ENCODE measurements around the gene PDP2. TPM values are rescaled to one million over a fixed set of nuclear protein-coding genes. Genes with fewer than 3 reads are reported as not detected.

The PDP2 gene
- total and polyA plus RNA-seq, 12 donors: 1.2 to 5.7 (median 3.5) TPM

GRCh38 chr16:66889622-66890021 is 9.3 kb downstream of the PDP2 start:
- WGBS, 2 donors: 45 to 54% methylated on average over 4 of the region's 4 CpGs
- H3K27me3 ChIP-seq: no peaks in the 10 kb centered on the region
- intact Hi-C loops (cut with DNase I): loop anchor here in 1 of 10 donors (10.0 kb wide), 1 partner anchor 65 kb away; no protein-coding TSS in a partner anchor
- no peak overlapping the region for H3K27ac ChIP-seq
- H3K9me3 ChIP-seq: no peaks in the 10 kb centered on the region
- no peak for DNase-seq
- TF ChIP-seq, protein P1, sequence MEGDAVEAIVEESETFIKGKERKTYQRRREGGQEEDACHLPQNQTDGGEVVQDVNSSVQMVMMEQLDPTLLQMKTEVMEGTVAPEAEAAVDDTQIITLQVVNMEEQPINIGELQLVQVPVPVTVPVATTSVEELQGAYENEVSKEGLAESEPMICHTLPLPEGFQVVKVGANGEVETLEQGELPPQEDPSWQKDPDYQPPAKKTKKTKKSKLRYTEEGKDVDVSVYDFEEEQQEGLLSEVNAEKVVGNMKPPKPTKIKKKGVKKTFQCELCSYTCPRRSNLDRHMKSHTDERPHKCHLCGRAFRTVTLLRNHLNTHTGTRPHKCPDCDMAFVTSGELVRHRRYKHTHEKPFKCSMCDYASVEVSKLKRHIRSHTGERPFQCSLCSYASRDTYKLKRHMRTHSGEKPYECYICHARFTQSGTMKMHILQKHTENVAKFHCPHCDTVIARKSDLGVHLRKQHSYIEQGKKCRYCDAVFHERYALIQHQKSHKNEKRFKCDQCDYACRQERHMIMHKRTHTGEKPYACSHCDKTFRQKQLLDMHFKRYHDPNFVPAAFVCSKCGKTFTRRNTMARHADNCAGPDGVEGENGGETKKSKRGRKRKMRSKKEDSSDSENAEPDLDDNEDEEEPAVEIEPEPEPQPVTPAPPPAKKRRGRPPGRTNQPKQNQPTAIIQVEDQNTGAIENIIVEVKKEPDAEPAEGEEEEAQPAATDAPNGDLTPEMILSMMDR (IDR thresholded peaks at IDR 0.05): no peak
- ATAC-seq: no peak
- H3K4me3 ChIP-seq: no peak overlapping the region
- H3K4me1 ChIP-seq: no peaks in the 10 kb centered on the region
- peaks cover 0 to 37% (median 13%) of the 10 kb centered on the region in 9 donors for H3K36me3 ChIP-seq

DNA sequence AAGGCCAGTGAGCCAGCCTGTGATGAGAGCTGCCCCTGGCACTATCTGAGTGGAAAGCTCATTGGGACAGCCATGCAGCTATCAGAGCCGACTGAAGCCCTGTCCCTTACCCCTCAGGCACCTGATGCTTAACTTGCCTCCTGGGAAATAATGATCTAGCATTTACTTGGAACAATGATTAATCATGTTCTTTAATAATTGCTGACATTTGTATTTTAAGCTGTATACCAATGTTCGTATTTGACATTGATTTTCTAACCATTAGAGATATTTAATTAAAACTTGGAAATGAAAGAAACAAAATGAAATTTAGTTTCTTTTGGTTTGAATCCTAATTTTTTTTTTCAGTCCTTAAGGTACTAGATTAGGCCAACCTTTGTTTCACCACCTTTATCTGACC is 10.5 kb downstream of the PDP2 start:
- H3K9me3 ChIP-seq: no peaks in the 10 kb centered on the region
- no peak overlapping the region for H3K4me3 ChIP-seq
- H3K4me1 ChIP-seq: peaks cover 0 to 10% (median 0%) of the 10 kb centered on the region in 9 donors
- WGBS, 2 donors: 72 to 79% methylated on average over 2 of the region's 2 CpGs
- peaks cover 0 to 25% (median 4%) of the 10 kb centered on the region in 9 donors for H3K36me3 ChIP-seq
- no peak overlapping the region for H3K27ac ChIP-seq
- ATAC-seq: no peak
- TF ChIP-seq, protein P1 (IDR thresholded peaks at IDR 0.05): no peak
- intact Hi-C loops (cut with DNase I): loop anchor here in 1 of 10 donors (10.0 kb wide), 1 partner anchor 64 kb away; no protein-coding TSS in a partner anchor
- no peak for DNase-seq
- H3K27me3 ChIP-seq: no peaks in the 10 kb centered on the region

DNA sequence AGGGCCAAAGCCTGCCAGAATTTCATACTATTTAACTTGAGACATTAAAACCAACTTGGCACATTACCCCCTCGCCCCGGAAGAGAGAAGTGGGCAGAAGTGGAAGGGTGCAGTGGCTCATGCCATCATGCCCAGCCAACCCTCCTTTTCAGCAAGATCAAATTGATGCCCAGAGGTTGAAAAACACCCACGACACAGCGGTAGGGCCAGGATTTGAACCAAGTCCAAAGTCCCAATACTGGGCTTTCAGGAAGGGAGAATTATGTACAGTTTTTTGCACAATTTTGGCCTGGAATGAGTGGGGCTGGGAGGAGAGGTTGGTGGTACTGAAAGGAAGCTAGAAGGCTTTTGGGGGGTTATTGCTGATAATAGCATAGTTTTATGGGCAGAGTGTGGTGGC is 11.0 kb downstream of the PDP2 start:
- DNase-seq: no peak
- H3K4me3 ChIP-seq: no peak overlapping the region
- intact Hi-C loops (cut with DNase I): loop anchor here in 1 of 10 donors (10.0 kb wide), 1 partner anchor 63 kb away; no protein-coding TSS in a partner anchor
- no peak overlapping the region for H3K27ac ChIP-seq
- peaks cover 0 to 20% (median 1%) of the 10 kb centered on the region in 9 donors for H3K36me3 ChIP-seq
- no peaks in the 10 kb centered on the region for H3K9me3 ChIP-seq
- peaks cover 0 to 13% (median 0%) of the 10 kb centered on the region in 9 donors for H3K4me1 ChIP-seq
- H3K27me3 ChIP-seq: no peaks in the 10 kb centered on the region
- WGBS, 2 donors: 91 to 97% methylated on average over 4 of the region's 4 CpGs
- TF ChIP-seq, protein P1 (IDR thresholded peaks at IDR 0.05): no peak
- no peak for ATAC-seq

DNA sequence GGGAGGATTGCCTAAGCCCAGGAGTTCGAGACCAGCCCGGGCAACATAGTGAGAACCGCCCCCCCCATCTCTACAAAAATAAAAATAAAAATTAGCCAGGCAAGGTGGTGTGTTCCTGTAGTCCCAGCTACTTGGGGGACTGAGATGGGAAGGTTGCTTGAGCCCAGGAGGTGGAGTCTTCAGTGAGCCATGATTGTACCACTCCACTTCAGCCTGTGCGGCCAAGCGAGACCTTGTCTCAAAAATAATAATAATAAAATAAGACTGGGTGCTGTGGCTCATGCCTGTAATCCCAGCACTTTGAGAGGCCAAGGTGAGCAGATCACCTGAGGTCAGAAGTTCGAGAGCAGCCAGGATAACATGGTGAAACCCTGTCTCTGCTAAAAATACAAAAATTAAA is 11.5 kb downstream of the PDP2 start:
- intact Hi-C loops (cut with DNase I): loop anchor here in 1 of 10 donors (10.0 kb wide), 1 partner anchor 63 kb away; no protein-coding TSS in a partner anchor
- Histone ChIP-seq H3K9me3 (no peaks in the 10 kb centered on the region), H3K4me3 (no peak overlapping the region), H3K36me3 (peaks cover 0 to 15% (median 0%) of the 10 kb centered on the region in 9 donors), H3K27me3 (no peaks in the 10 kb centered on the region), H3K27ac (no peak overlapping the region), H3K4me1 (peaks cover 0 to 13% (median 0%) of the 10 kb centered on the region in 9 donors)
- WGBS, 2 donors: 87 to 97% methylated on average over 6 of the region's 6 CpGs
- DNase-seq: no peak
- no peak for ATAC-seq
- TF ChIP-seq, protein P1 (IDR thresholded peaks at IDR 0.05): no peak

All from heart right ventricle (tissue), 16 donors.